Epithelial cell of proximal tubule (primary cell): ENCODE measurements around the gene TNFRSF11A. TPM values are rescaled to one million over a fixed set of nuclear protein-coding genes. Genes with fewer than 3 reads are reported as not detected.

Source experiments
- DNase-seq: peaks from one replicate; pipeline ENCODE4 v3.0.0-alpha.2; 2011; ENCODE audit warnings: low read depth
- H3K4me3 ChIP-seq: 2 replicates; pipeline ENCODE4 v1.5.1; 2011; ENCODE audit warnings: low read depth, mild to moderate bottlenecking, low read length
- CTCF ChIP-seq: conservative IDR thresholded peaks from 2 replicates; pipeline ENCODE4 v1.5.1; 2012; ENCODE audit warnings: low read depth, mild to moderate bottlenecking, low read length
- total RNA-seq: library from RNA; depleted of rRNA; stranded (reverse); fragments of >200 nt; gene quantifications from 2 replicates; pipeline ENCODE4 v1.2.3, GENCODE V29; 2015

TNFRSF11A gene
- total RNA-seq, 1 donor from 2014 or later = 4.2 TPM

GRCh38 chr18:62386091-62386490 is 61.0 kb downstream of the TNFRSF11A start:
- no peak for TF ChIP-seq CTCF
- no peak overlapping the region for H3K4me3 ChIP-seq
- no peak for DNase-seq

- no peak for TF ChIP-seq CTCF
- H3K4me3 ChIP-seq = no peak overlapping the region
- DNase-seq = no peak
These were observed 61.5 kb downstream of the TNFRSF11A start for GRCh38 chr18:62386601-62387000.

- DNase-seq = no peak
- TF ChIP-seq CTCF = no peak
- no peak overlapping the region for H3K4me3 ChIP-seq
These were observed 62.1 kb downstream of the TNFRSF11A start for GRCh38 chr18:62387257-62387656.

- DNase-seq = no peak
- TF ChIP-seq CTCF = no peak
- no peak overlapping the region for H3K4me3 ChIP-seq
These were observed 64.0 kb downstream of the TNFRSF11A start for GRCh38 chr18:62388855-62389760.

DNA sequence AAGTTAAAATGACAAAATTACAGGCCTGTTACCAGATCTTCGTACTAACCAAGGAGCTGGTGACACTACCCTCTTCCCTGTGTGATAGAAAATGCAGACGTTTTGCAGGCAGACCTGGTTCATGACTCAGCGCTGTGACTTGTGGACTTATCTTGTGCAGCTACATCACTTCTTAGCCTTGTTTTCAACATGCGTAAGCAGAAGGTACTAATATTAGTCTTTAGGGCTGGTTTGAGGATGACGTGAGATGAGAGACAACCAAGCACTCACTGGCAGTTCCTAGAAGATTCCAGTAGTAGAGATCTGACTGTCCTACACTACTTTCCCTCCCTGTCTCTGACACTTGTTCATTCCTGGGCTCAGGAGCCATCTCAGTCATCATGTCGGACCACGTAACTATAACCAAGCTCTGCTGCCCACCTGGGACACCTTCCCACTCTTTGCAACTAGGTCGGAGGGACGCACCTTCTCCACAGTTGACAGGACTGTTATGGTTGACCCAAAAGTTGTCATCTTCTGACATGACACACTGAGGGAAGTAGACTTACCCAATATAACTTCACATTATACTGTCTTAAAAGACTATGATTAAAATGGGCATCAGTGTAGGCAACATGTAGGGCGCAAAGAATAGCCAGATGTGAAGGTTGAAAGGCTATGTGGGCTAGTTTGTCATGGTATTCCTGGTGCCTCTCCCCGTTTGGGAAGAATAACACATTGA is 64.8 kb downstream of the TNFRSF11A start:
- TF ChIP-seq CTCF = no peak
- H3K4me3 ChIP-seq = no peak overlapping the region
- no peak for DNase-seq

GRCh38 chr18:62394006-62394763 is 69.1 kb downstream of the TNFRSF11A start:
- TF ChIP-seq CTCF = no peak
- DNase-seq = no peak
- H3K4me3 ChIP-seq = no peak overlapping the region
